Thyroid gland (tissue), 4 donors: ENCODE data around the gene ZC3H12A.

ENCODE experiments used
- CTCF ChIP-seq, 6 experiments: fragments of 200-600 bp in 3 of 6; fragments of 450-650 bp in 3 of 6; sonication (generic) in 3 of 6; IDR thresholded peaks; one replicate each; pipeline ENCODE4 v1.5.1; 2016 to 2019; ENCODE audit warnings: antibody characterized with exemption in 6 of 6, mild to moderate bottlenecking in 2 of 6, inconsistent platforms in 1 of 6, moderate library complexity in 1 of 6
- POLR2A ChIP-seq, 2 donors: fragments of 450-650 bp; IDR thresholded peaks; one replicate each; pipeline ENCODE4 v1.6.1; 2017; ENCODE audit warnings: antibody characterized with exemption in 2 of 2, mild to moderate bottlenecking in 2 of 2, moderate library complexity in 1 of 2

GRCh38 chr1:37482796-37483744, 8.7 kb downstream of the ZC3H12A start:
- no peak for TF ChIP-seq CTCF (IDR thresholded peaks at IDR 0.05)
- no peak for TF ChIP-seq POLR2A (IDR thresholded peaks at IDR 0.05)
